ENCODE results near the gene SYNPO. TPM values are rescaled to one million over a fixed set of nuclear protein-coding genes. Genes with fewer than 3 reads are reported as not detected.

SYNPO gene
- total RNA-seq, 4 donors from 2014 or later = 3.8 to 8.5 (median 4.2) TPM

DNA sequence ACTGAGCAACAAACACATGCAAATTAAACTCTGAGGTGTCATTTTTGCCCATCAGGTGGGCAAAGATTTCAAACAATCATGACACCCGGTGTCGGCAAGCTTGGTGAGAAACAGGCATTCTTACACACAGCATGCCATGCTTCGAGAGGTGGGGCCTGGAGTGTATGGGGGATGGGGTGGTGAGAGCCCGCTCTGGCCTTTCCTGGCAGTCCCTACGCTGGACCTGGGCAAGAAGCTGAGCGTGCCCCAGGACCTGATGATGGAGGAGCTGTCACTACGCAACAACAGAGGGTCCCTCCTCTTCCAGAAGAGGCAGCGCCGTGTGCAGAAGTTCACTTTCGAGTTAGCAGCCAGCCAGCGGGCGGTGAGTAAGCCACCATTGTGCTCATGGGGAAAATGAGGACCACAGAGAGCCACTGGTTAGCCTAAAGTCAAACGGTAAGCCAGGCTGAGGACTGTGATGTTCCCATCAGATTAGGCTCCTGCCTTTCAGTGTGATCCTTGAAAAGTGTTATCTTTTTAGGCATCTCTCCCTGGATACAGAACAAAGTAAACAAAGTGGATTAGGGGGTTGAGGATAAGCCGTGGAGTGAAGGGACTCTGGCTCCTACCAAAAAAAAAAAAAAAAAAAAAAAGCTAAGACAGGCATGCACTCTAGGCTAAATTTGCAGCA lies 30.0 kb downstream of the SYNPO start:
- H3K4me3 ChIP-seq (ENCODE audit: low read depth, poor library complexity, severe bottlenecking) = no peak overlapping the region
- DNase-seq (ENCODE audit: low spot score in 2 of 2) = peak in 1 of 2 donors; percentile 77
- TF ChIP-seq, protein P1, sequence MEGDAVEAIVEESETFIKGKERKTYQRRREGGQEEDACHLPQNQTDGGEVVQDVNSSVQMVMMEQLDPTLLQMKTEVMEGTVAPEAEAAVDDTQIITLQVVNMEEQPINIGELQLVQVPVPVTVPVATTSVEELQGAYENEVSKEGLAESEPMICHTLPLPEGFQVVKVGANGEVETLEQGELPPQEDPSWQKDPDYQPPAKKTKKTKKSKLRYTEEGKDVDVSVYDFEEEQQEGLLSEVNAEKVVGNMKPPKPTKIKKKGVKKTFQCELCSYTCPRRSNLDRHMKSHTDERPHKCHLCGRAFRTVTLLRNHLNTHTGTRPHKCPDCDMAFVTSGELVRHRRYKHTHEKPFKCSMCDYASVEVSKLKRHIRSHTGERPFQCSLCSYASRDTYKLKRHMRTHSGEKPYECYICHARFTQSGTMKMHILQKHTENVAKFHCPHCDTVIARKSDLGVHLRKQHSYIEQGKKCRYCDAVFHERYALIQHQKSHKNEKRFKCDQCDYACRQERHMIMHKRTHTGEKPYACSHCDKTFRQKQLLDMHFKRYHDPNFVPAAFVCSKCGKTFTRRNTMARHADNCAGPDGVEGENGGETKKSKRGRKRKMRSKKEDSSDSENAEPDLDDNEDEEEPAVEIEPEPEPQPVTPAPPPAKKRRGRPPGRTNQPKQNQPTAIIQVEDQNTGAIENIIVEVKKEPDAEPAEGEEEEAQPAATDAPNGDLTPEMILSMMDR (IDR thresholded peaks at IDR 0.05) = no peak
- TF ChIP-seq POLR2A (IDR thresholded peaks at IDR 0.05) = no peak
- 87 to 88% methylated on average over 14 of the region's 14 CpGs for WGBS, 2 donors
- intact Hi-C loops (cut with DNase I; ENCODE audit: low total_unique reads) = no loop called here

DNA sequence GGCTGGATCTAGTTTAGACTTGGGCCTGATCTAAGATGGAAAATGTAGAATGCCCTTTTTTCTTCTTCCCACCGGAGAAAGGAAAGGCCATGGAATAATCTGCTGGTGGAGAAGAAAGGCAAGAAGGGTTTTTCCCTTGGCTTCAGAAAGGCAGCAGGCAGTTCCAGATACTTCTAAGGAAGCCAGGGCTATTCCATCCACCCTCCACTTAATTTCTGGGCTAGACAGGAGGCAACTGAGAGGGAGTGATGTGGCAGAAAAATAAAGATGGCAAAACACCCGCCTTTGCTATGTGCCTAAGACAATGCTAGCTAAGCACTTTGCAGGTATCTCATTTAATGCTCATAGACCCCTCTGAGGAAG lies 30.5 kb downstream of the SYNPO start:
- intact Hi-C loops (cut with DNase I; ENCODE audit: low total_unique reads) = no loop called here
- 24 to 37% methylated on average over 2 of the region's 2 CpGs for WGBS, 2 donors
- TF ChIP-seq POLR2A (IDR thresholded peaks at IDR 0.05) = no peak
- TF ChIP-seq, protein P1 (IDR thresholded peaks at IDR 0.05) = no peak
- no peak overlapping the region for H3K4me3 ChIP-seq (ENCODE audit: low read depth, poor library complexity, severe bottlenecking)
- DNase-seq (ENCODE audit: low spot score in 2 of 2) = peak in 1 of 2 donors; percentile 8

DNA sequence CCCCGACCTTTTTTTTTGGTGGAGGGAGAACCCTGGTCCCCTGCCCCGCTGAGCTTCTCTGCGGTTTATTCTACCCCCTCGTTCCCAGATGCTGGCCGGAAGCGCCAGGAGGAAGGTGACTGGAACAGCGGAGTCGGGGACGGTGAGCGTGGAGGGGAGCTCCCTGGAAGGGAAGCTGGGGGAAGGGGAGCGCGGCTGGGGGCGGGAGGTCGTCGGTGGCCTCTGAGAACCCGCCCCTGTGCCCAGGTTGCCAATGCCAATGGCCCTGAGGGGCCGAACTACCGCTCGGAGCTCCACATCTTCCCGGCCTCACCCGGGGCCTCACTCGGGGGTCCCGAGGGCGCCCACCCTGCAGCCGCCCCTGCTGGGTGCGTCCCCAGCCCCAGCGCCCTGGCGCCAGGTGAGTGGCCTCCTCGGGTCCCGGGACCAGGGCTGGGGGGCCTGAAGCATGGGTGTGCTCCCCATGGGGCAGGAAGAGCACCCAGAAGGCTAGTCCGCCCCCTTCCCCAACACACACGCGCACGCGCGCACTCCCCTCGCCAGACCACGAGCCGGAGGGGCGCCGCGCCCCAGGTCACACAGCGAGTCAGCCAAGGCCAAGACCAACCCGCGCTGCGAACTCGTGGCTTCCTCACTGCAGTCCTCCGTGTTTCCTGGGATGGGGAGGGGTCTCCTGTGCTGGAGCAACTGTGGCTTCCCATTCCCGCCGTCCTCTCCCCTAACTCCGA lies 31.2 kb downstream of the SYNPO start:
- intact Hi-C loops (cut with DNase I; ENCODE audit: low total_unique reads) = no loop called here
- H3K4me3 ChIP-seq (ENCODE audit: low read depth, poor library complexity, severe bottlenecking) = peak overlapping the region; percentile 30
- DNase-seq (ENCODE audit: low spot score in 2 of 2) = peak in 1 of 2 donors; percentile 86
- WGBS, 2 donors = 5 to 9% methylated on average over 28 to 36 of the region's 51 CpGs
- no peak for TF ChIP-seq POLR2A (IDR thresholded peaks at IDR 0.05)
- TF ChIP-seq, protein P1 (IDR thresholded peaks at IDR 0.05) = no peak

DNA sequence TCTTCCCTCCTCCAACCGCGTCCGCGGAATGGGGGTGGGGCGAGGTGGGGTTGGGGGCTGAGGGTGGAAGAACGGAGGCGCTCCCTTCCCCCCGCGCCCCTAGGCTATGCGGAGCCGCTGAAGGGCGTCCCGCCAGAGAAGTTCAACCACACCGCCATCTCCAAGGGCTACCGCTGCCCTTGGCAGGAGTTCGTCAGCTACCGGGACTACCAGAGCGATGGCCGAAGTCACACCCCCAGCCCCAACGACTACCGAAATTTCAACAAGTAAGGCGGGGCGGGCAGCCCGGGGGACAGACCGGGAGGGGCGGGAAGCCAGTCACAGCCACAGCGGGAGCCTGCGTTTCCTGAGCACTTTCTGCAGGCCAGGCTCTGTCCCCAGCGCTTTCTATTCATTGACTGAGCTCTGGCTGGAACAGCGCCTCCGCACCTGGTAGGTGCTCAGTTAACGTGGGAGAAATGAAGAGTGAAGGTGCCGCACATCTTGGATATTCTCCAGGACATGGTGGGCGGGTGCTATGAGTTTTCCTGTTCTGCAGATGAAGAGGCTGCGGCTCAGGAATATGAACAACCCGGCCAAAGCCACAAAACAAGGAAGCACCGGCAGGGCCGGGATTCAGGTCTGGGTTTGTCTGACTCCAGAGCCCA lies 31.9 kb downstream of the SYNPO start:
- 1% methylated on average over 32 to 34 of the region's 38 CpGs for WGBS, 2 donors
- intact Hi-C loops (cut with DNase I; ENCODE audit: low total_unique reads) = no loop called here
- peak overlapping the region; percentile 30 for H3K4me3 ChIP-seq (ENCODE audit: low read depth, poor library complexity, severe bottlenecking)
- TF ChIP-seq, protein P1 (IDR thresholded peaks at IDR 0.05) = no peak
- TF ChIP-seq POLR2A (IDR thresholded peaks at IDR 0.05) = no peak
- DNase-seq (ENCODE audit: low spot score in 2 of 2) = peak; percentile 48 to 94

DNA sequence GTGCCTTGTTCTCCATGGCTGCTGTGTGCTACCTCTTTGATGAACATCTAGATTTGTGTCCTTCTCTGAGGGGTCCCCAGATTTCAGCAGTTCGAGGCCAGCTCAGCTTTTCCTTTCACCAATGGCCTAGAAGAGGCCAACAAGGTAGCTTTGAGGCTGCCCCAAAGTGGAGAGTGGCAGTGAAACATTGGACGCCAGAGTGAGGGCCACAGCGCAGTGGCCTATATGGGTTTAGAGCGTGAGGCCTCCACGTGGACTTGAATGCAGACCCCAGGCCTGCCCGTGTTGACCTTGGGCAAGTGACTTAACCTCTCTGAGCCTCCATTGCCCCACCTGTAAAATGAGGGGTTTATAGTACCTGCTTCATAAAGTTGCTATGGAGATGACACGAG lies 32.4 kb downstream of the SYNPO start:
- DNase-seq (ENCODE audit: low spot score in 2 of 2) = peak in 1 of 2 donors; percentile 82
- TF ChIP-seq, protein P1 (IDR thresholded peaks at IDR 0.05) = no peak
- no peak for TF ChIP-seq POLR2A (IDR thresholded peaks at IDR 0.05)
- H3K4me3 ChIP-seq (ENCODE audit: low read depth, poor library complexity, severe bottlenecking) = no peak overlapping the region
- intact Hi-C loops (cut with DNase I; ENCODE audit: low total_unique reads) = no loop called here
- 80 to 83% methylated on average over 7 of the region's 7 CpGs for WGBS, 2 donors
